NCI-H69 (cell line): ENCODE measurements around the gene SLC38A10.
A peak's percentile ranks its signal among the peaks of the same experiment; 100 is the strongest.

Source experiments
- DNase-seq: peaks from one replicate; lab custom pipeline; 2025; lab: John Stamatoyannopoulos, UW

Gene SLC38A10

DNA sequence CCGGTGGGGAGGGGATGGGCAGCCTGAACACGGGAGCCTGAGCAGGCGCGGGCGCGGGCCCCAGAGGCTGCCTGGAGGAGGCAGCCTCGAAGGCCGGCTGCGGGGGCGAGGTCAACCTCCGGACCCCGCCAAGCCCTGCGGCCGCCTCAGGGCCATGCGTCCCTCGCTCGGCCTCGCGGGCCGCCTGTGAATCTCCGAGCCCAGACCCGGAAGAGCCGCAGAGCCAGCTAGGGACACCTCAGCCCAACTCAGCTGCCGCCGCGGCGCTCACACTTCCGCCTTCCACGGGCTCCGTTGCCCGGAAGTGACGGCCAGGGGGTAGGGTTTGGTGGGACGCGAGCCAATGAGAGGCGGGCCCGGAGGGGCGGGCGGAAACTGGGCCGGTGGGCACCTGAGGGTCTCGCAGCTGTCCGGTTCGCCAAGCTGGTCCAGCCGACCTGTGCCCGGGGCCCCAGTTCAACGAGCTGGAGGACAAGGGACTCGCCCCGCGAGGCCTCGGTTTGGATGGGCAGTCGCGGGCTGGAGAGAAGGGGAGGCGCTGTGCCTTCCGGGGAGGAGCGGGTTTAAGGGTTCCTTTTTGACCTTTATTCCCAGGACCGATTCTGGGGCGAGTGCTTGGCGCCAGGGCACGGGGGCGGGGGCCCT is at the start of gene SLC38A10:
SLC38A10 (minus strand) TSS at position 277 of the 645 bp plus-strand sequence. CDS start 386 bp downstream, outside the sequence.
- peak; percentile 91 for DNase-seq

- DNase-seq: peak; percentile 78
These were observed 47.4 kb upstream of the SLC38A10 start for GRCh38 chr17:81342269-81343070.

GRCh38 chr17:81341516-81342268 is 46.6 kb upstream of the SLC38A10 start:
- no peak for DNase-seq

GRCh38 chr17:81340607-81341515 is 45.8 kb upstream of the SLC38A10 start:
- DNase-seq: no peak

DNA sequence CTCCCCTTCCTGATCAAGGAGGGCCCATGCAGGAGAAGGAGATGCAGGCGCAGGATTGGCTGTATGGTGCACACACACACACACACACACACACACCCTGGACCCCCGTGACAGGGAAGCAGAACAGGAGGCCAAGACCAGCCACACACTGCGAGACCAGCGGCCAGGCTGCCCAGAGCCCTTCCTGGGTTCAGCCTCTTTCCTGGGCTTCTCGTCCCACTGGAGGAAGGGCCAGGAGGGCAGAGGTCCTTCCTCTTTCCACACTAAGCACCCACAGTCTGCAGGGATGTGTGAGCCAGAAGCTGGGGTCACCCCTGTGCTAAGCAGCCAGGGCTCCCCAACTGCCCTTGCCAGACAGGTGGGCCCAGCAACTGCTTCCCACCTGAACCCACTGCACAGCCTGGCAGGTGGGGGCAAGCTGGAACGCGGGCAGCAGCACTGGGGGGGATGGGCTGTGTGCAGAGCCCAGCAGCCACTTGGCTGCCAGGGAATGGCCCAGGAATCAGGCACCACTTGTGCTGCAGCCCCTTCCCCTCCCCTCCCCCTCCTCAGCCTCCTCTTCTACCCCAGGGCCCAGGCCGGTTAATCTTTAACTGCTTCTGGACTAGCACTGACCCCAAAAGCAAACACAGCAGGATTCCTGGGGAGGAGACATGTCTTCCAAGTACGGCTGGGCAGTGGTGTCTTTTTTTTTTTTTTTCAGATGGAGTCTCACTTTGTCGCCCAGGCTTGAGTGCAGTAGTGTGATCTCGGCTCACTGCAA is 44.6 kb upstream of the SLC38A10 start:
- no peak for DNase-seq

DNA sequence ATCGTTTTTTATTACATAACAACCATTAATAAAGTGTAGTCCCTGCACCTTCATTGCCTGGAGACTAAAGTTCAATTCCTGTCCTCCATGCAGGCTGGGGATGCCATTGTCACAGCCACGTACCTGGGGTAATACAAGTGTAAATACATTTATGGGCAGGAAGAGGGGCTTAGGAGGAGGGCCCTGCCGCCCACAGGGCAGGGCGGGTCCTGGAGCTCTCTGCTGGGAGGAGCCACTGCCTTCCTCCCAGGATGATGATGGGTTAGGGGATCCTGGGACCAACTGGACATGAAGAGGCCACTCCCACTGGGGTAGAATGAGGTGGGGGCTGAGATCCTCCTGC is 44.1 kb upstream of the SLC38A10 start:
- peak; percentile 53 for DNase-seq

DNA sequence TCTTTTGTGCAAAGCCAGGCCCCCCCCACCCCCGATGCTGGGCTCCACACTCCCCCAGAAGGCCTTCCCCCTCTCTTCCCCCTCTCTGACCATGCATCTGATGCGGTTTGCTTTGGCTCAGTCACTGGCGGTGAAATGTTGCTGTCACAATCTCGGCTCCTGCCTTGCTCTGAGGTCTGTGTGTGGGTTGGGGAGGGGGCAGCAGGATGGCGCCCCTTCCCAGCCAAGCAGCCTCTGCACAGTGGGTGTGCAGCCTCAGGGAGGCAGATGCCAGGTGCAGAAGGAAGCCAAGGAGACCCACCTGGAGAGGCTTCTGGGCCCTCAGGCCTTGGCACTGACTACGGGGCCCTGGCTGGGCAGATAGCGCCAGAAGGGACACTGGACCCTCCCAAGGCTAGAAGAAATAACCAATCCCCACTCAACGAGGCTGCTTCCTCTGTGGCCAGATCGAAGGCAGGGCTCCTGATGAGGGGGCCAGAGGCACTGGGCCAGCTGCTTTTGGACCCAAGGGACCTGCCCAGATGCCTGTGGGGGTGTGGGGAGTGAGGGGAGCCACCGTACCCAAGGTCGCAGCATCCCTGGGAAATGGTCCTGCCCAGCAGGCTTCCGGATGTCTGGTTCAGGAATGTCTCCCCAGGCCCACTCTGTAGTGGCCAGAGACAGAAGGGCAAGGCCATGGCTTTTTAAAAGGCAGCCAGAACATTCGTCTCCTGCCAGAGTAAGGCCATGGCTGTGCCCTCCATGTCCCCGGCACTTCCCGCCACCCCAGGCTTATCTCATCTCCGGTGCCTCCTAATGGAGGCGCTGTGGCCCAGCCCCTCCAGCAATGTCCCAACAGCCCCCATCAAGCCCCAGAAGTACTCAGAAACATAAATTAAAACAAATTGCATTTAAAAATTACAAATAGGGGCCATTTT is 43.4 kb upstream of the SLC38A10 start:
- peak; percentile 52 for DNase-seq

DNA sequence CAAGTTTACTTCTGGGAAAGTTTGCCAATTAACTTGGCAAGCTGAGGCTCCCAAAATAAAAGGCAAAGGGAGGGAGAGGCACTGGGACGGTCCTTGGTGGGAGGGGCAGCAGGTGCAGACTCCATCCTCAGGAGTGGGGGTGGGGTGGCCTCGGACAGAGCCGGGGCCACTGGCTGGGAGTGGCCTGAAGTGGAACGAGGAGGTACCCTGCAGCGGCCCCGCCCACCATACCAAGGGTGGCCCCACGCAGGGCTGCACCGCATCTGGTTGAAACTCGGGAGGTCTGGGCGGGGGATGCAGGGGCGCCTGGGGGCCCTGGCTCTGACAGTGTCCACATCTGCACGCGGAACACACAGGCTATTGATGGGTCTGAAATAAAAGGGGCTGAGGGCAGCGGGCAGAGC is 42.4 kb upstream of the SLC38A10 start:
- peak; percentile 47 for DNase-seq

- no peak for DNase-seq
These were observed 41.8 kb upstream of the SLC38A10 start for GRCh38 chr17:81336930-81337325.

DNA sequence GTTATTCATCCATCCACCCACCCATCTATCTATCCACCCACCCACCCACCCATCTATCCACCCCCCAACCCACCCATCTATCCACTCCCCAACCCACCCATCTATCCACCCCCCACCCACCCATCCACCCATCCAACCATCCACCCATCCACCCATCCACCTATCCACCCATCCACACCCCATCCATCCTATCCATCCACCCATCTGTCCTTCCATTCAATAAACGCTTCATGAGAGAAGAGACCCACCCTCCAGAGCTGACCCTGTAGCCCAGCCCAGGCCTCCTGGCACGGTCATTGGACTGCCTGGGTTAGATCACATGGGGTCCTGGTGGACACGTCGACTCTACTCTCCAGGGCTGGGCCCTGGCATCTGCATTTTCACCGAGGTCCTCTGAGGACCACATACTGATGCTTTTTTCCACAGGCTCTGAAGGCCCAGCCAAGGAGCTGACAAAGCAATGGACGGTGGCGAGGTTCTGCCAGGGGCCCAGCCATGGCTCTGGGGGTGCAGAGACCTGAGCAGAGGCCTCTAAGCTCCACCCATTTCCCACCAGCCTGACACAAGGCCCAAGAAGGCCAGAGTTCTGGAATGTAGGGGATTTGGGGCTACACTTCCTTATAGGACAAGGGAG is 41.3 kb upstream of the SLC38A10 start:
- no peak for DNase-seq

DNA sequence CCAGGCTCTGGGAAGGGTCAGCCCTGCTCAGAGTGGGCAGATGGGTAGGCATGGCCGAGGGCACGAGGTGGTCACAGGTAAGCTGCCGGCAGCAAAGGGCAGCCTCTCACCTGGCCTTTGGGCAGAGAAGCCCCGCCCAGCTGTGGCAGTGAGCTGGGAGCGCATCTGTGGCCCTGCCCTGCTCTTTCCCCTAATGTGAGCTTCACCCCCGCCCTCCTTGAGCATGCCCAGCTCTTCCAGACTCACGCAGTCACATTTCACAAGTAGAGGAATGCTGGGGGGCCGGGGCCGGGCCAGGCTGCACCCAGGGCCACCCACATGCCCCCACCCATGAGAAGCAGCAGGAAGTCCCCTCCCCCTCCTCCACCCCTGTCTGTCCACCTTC is 40.7 kb upstream of the SLC38A10 start:
- DNase-seq: no peak

DNA sequence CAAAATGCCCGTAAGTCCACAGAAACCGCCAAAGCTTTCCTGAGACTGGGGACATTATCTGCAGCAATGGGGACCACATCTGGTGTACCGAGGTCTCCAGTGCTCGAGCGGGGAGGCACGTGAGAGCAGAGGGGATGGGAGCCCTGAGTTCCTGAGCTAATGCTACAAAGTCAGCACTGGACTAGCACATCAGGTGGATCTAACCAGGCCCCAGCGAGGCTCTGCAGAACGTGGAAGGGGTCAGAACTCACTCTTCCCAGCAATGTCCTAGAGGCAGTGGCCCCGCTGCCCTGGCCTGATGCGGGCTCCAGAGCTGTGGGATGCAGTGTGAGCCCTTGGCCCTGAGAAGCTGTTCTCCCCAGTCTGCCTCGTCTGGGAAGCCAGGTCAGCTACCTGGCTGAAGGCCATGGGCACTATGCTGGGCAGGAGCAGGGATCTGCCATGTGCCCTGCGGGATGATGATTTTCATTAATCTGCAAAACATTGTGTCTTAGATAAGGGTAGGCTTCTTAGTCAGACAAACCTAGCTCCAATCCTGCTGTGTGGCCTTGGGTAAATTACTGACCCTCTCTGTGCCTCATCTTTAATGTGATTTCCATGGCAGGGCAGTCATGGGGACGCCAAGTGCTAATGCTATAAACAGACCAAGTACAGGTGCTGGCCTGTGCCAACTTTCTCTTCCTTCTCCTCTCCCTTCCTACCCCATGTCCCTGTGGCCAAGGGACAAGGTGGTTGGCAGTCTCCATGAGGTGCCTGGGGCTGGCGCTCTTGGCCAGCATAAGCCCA is 40.1 kb upstream of the SLC38A10 start:
- no peak for DNase-seq

DNA sequence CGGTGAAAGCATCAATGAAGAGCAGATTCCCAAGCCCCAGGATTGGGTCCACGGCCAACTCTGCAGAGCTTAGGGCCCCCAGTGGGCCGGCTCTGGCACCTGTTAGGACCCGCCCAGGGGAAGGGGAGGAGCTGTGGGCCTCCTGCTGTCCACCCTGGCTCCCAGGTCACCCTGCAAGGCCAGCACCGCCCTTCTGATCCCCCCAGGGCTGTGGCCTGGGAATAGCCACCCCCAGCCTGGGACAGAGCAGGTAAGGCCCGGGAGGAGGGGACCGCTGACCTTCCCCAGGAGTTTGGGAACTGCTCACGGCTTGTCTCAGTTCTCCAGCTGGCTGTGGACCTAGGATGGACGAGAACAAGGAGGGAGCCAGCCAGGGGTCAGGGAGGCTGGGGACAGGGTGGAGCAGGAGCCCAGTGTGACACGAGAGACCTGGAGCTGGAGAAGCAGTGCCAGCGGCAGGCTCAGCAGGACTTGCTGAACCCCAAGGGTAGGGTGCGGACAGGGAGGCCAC is 39.3 kb upstream of the SLC38A10 start:
- no peak for DNase-seq

DNA sequence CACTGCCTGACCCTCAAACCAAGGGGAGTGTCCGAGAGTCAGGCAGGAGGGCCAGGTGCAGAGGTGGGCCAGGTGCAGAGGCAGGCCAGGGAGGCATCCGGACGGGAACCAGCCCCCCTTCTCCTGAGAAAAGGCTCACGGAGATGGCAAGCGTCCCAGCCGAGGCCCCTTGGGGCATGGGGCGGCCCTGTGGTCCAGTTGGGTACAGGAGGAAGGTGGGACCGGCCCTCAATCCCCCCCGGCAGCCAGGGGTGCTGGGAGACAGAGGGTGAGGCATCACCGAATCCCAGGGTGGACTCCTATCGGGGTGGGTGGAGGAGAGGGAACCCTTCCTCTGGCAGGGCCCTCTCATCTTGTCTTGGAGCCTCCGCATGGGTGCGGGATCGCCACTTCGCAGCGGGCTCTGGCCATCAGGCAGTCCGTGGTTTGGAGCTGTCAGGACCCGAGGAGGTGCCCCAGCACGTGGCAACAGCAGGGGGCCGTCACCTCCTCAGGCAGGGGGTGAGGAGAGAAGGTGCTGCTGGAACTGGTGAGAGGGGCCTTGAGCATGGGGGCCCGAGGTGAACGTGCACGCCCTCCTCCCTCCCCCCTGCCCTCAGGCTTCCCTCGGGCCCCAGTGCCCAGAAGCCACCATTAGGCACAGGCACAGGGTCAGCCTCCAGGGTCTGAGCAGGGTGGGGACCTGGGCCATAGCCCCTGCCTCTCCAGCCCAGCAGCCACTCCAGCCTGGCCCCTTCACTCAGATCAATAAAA is 38.7 kb upstream of the SLC38A10 start:
- DNase-seq: no peak

- peak; percentile 54 for DNase-seq
These were observed 37.9 kb upstream of the SLC38A10 start for GRCh38 chr17:81332914-81333528.

GRCh38 chr17:81332118-81332834 is 37.2 kb upstream of the SLC38A10 start:
- DNase-seq: no peak
